GM12873 (cell line): ENCODE data around the gene HINT2.

Source experiments
- TF ChIP-seq, protein P1 (sequence below): IDR thresholded peaks from 2 replicates; pipeline ENCODE4 v1.5.1; 2012; ENCODE audit warnings: low read depth, mild to moderate bottlenecking, moderate library complexity, low read length, control low read depth; ENCODE audit not compliant: insufficient read depth; ENCODE audit errors: missing control alignments

The HINT2 gene

DNA sequence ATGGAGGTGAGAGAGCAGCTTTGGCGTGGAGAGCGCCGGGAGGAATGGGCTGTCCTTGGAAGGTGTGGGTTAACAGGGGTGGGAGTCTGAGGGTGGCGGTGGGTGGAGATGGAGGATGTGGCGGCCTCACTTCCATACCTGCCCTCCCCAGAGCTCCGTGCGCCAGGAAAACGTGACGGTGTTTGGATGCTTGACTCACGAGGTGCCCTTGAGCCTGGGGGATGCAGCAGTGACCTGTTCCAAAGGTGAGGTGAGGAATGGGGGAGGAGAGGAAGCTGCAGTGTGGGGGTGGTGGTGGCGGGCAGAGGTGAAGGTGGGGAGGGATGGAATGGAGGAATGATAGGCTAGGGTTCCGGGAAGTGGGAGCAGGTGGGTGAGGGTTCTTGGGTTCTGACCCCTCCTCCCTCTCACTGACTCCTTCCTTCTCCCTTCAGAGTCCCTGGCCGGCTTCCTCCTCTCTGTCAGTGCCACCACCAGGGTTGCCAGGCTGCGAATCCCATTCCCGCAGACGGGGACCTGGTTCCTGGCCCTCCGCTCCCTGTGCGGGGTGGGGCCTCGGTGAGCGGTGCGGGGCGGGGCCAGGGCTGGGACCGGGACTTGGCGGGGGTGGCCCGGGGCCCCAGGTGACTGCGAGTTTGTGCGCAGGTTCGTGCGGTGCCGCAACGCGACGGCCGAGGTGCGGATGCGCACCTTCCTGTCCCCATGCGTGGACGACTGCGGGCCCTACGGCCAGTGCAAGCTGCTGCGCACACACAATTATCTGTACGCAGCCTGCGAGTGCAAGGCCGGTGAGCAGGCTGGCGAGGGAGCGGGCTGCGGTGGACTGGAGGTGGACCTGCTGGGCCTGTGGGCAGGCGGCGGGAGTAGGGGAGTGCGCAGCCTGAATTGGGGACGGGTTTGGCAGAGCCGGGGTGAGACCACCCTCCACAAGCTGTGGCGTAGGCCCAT is 31.3 kb upstream of the HINT2 start:
- TF ChIP-seq, protein P1, sequence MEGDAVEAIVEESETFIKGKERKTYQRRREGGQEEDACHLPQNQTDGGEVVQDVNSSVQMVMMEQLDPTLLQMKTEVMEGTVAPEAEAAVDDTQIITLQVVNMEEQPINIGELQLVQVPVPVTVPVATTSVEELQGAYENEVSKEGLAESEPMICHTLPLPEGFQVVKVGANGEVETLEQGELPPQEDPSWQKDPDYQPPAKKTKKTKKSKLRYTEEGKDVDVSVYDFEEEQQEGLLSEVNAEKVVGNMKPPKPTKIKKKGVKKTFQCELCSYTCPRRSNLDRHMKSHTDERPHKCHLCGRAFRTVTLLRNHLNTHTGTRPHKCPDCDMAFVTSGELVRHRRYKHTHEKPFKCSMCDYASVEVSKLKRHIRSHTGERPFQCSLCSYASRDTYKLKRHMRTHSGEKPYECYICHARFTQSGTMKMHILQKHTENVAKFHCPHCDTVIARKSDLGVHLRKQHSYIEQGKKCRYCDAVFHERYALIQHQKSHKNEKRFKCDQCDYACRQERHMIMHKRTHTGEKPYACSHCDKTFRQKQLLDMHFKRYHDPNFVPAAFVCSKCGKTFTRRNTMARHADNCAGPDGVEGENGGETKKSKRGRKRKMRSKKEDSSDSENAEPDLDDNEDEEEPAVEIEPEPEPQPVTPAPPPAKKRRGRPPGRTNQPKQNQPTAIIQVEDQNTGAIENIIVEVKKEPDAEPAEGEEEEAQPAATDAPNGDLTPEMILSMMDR = no peak

DNA sequence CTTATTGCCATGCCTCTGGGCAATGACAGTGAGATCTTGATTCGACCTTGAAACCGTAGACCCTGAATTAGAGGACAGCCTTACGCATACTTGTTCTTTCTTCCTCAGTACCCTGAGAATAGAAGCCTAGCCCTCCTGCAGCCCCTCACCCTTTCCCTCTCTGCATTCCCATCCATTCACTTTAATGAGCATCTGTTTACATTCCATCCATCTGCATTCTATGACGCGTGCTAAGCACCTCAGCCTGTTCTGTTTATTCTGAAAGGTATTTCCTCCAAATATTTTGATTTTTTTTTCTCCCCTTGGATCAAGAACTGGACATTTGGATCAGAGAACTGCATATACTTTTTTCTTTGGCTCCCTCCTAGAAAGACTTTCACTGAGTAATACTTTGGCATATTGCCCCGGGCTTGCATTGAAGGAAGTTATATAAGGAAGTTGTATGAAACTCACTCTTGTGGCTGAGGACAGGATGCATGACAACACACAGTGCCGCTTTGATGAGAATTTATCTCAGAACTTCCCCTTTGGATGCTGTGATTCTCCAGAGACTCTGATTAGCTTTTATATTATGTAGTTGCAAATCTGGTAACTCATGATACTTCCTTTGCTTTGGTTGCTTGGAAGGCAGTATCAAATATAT is 29.9 kb upstream of the HINT2 start:
- TF ChIP-seq, protein P1 = no peak

- TF ChIP-seq, protein P1 = no peak
Observed at GRCh38 chr9:35842795-35843194, 28.0 kb upstream of the HINT2 start.

- TF ChIP-seq, protein P1 = no peak
Observed at GRCh38 chr9:35842020-35842745, 27.3 kb upstream of the HINT2 start.

DNA sequence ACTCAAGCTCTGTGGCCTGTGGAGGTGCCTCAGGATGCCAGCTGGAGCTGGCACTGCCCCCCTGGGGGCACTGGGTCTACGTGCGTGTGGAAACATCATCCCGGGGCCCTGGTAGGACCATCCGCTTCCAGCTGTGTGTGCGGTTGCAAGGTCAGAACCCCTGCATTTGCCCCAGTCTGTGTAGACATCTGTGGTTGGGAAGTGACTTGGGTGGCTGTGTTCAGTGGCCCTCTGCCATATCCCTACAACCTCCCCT is 26.7 kb upstream of the HINT2 start:
- TF ChIP-seq, protein P1 = no peak

GRCh38 chr9:35840881-35841644 is 26.2 kb upstream of the HINT2 start:
- TF ChIP-seq, protein P1 = no peak
